Breast epithelium (tissue), 3 donors: Measurements from ENCODE around the gene IDS.

Experiments used
- POLR2A ChIP-seq: fragments of 450-650 bp; IDR thresholded peaks from one replicate; pipeline ENCODE4 v1.6.1; 2016; ENCODE audit warnings: antibody characterized with exemption, mild to moderate bottlenecking, moderate library complexity
- TF ChIP-seq, protein P1 (sequence below), 3 donors: fragments of 450-650 bp; IDR thresholded peaks; one replicate each; pipeline ENCODE4 v1.5.1; 2016 to 2017; ENCODE audit warnings: antibody characterized with exemption in 3 of 3, mild to moderate bottlenecking in 3 of 3, moderate library complexity in 3 of 3

DNA sequence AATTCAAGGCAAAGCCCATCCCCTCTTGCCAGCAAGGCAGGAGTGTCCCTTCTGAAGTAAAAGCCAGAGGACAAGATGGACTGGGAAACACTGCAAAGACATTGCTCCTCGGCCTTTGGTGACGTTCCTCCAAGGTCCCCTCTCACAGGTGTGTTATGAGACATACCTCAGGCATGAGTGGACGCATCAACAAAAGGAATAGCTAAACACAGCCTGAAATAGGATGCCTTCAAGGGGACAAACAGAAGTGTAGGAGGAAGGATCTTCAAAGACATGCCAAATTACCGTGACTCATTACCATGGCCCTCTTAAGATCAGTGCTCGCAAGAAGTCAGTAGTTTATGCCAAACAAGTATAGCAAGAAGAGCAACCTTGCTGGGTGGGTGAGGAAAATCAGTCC, 6.0 kb upstream of the IDS start:
- TF ChIP-seq, protein P1, sequence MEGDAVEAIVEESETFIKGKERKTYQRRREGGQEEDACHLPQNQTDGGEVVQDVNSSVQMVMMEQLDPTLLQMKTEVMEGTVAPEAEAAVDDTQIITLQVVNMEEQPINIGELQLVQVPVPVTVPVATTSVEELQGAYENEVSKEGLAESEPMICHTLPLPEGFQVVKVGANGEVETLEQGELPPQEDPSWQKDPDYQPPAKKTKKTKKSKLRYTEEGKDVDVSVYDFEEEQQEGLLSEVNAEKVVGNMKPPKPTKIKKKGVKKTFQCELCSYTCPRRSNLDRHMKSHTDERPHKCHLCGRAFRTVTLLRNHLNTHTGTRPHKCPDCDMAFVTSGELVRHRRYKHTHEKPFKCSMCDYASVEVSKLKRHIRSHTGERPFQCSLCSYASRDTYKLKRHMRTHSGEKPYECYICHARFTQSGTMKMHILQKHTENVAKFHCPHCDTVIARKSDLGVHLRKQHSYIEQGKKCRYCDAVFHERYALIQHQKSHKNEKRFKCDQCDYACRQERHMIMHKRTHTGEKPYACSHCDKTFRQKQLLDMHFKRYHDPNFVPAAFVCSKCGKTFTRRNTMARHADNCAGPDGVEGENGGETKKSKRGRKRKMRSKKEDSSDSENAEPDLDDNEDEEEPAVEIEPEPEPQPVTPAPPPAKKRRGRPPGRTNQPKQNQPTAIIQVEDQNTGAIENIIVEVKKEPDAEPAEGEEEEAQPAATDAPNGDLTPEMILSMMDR (IDR thresholded peaks at IDR 0.05): no peak
- TF ChIP-seq POLR2A: no peak
